GM12878 (cell line): ENCODE measurements around the gene PHLDB1. TPM values are rescaled to one million over a fixed set of nuclear protein-coding genes. Genes with fewer than 3 reads are reported as not detected.

Source experiments
- BMI1 ChIP-seq: fragments of 450-650 bp; IDR thresholded peaks from 2 replicates; pipeline ENCODE4 v1.6.1; 2016; ENCODE audit warnings: mild to moderate bottlenecking, moderate library complexity, borderline replicate concordance
- ELK1 ChIP-seq: IDR thresholded peaks from 2 replicates; pipeline ENCODE4 v1.6.1; 2012; ENCODE audit warnings: low read depth, low read length, improper control_type of control experiment
- KAT2A ChIP-seq: conservative IDR thresholded peaks from 2 replicates; pipeline ENCODE4 v1.6.1; 2011; ENCODE audit warnings: low read depth, low read length; ENCODE audit not compliant: control insufficient read depth
- MTA3 ChIP-seq: IDR thresholded peaks from 2 replicates; pipeline ENCODE4 v1.6.1; 2012; ENCODE audit warnings: low read length, inconsistent platforms, borderline replicate concordance
- polyA plus RNA-seq, 11 experiments: library from polyadenylated mRNA; depleted of rRNA in 4 of 11; unstranded in 6 of 11; stranded (reverse) in 5 of 11; fragments of >200 nt; fragmentation: Nextera tagmentation in 4 of 11; fragmentation: Illumina TruSeq in 1 of 11; extraction: Ambion mirVana in 4 of 11; extraction: Trizol in 1 of 11; gene quantifications; 1 replicate in 1 of 11; 2 replicates in 10 of 11; pipeline versions ENCODE4 v1.2.1 to v1.2.3, GENCODE V29; 2011 to 2016; ENCODE audit warnings: inconsistent platforms in 2 of 11, missing spikeins in 2 of 11, low read depth in 1 of 11
- total RNA-seq, 4 experiments: library from RNA; depleted of rRNA in 3 of 4; stranded (reverse); fragments of >200 nt in 3 of 4; fragmentation: Illumina TruSeq in 1 of 4; extraction: Trizol in 1 of 4; gene quantifications; 2 replicates each; pipeline versions ENCODE4 v1.2.1 to v1.2.3, GENCODE V29; 2013 to 2021
- TF ChIP-seq, protein P1 (sequence below): fragments of 450-650 bp; formaldehyde crosslinking; IDR thresholded peaks from 2 replicates; pipeline ENCODE4 v1.4.0; 2020; ENCODE audit warnings: mild to moderate bottlenecking, moderate library complexity
- TF ChIP-seq, protein P2 (sequence below): IDR thresholded peaks from 2 replicates; pipeline ENCODE4 v1.6.1; 2011; ENCODE audit warnings: borderline replicate concordance, low read depth, mild to moderate bottlenecking, moderate library complexity, low read length; ENCODE audit not compliant: insufficient read depth, poor library complexity, severe bottlenecking

The PHLDB1 gene
- total and polyA plus RNA-seq, 10 of the 15 experiments (the other 5 are each of a cell fraction or from before 2014, with no cell fraction given): 0.03 to 0.26 (median 0.18) TPM; not detected in 4

GRCh38 chr11:118596224-118597146 is 10.9 kb upstream of the PHLDB1 start (continued):
- TF ChIP-seq, protein P1, sequence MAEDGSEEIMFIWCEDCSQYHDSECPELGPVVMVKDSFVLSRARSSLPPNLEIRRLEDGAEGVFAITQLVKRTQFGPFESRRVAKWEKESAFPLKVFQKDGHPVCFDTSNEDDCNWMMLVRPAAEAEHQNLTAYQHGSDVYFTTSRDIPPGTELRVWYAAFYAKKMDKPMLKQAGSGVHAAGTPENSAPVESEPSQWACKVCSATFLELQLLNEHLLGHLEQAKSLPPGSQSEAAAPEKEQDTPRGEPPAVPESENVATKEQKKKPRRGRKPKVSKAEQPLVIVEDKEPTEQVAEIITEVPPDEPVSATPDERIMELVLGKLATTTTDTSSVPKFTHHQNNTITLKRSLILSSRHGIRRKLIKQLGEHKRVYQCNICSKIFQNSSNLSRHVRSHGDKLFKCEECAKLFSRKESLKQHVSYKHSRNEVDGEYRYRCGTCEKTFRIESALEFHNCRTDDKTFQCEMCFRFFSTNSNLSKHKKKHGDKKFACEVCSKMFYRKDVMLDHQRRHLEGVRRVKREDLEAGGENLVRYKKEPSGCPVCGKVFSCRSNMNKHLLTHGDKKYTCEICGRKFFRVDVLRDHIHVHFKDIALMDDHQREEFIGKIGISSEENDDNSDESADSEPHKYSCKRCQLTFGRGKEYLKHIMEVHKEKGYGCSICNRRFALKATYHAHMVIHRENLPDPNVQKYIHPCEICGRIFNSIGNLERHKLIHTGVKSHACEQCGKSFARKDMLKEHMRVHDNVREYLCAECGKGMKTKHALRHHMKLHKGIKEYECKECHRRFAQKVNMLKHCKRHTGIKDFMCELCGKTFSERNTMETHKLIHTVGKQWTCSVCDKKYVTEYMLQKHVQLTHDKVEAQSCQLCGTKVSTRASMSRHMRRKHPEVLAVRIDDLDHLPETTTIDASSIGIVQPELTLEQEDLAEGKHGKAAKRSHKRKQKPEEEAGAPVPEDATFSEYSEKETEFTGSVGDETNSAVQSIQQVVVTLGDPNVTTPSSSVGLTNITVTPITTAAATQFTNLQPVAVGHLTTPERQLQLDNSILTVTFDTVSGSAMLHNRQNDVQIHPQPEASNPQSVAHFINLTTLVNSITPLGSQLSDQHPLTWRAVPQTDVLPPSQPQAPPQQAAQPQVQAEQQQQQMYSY (CRISPR knock-in tag): no peak
- TF ChIP-seq ELK1: no peak
- TF ChIP-seq, protein P2, sequence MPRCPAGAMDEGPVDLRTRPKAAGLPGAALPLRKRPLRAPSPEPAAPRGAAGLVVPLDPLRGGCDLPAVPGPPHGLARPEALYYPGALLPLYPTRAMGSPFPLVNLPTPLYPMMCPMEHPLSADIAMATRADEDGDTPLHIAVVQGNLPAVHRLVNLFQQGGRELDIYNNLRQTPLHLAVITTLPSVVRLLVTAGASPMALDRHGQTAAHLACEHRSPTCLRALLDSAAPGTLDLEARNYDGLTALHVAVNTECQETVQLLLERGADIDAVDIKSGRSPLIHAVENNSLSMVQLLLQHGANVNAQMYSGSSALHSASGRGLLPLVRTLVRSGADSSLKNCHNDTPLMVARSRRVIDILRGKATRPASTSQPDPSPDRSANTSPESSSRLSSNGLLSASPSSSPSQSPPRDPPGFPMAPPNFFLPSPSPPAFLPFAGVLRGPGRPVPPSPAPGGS: no peak
- no peak for TF ChIP-seq BMI1
- TF ChIP-seq MTA3: no peak
- no peak for TF ChIP-seq KAT2A
